RCC 7860 (cell line): ENCODE results near the gene ACER3.
"Not testable (repeated sequence)": the region's sequence is repeated elsewhere in the genome, so short reads cannot be mapped to it uniquely, and the experiment has no call there.

ENCODE experiments used
- DNase-seq: peaks from one replicate; pipeline ENCODE4 v3.0.0-alpha.2; 2015; ENCODE audit warnings: low spot score
- FAIRE-seq: peaks from 2 replicates; lab custom pipeline; 2012; peaks lifted over from hg19 to GRCh38; lab: Jason Lieb, UNC

ACER3 gene

DNA sequence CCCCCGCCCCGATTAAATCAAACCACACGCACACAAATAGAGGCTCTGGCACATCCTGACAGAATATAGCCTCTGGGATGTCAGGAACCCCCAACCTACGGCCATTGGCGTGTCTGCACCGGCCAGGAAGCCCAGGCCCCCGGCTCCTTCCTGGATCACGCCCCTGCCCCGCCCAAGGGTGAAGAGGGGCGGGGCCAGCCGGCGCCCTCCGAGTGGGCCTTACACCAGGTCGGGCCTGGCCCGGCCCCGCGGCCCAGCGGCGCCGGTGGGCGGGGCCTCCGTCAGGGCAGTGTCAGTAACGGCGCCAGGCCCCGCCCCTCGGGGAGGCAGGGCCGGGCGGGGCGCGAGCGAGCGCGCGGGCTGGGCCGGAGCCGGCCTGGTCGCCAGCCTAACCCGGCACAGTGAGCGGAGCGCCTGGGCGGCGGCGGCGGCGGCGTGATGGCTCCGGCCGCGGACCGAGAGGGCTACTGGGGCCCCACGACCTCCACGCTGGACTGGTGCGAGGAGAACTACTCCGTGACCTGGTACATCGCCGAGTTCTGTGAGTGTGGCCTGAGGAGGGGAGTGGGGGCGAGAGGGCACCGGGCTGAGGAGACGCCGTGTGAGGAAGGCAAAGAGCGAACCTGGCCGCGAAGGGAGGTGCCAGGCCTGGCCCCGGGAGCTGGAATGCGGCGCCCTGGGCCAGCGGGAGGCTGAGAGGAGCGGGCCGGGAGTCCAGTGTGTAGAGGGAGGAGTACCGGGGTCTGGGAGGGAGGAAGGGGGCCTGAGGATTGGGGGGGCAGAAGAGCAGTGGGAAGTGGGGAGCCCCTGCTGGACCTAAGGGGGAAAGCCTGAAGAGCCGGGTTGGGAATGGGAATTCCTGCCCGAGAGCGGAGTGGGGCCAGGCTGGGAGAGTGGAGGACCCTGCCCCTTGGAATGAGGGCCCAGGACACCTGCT lies at the start of gene ACER3:
TSS of gene ACER3 (plus strand) at position 380 of the 937 bp plus-strand sequence. CDS start at position 439, 59 bp downstream.
- FAIRE-seq: no peak

DNA sequence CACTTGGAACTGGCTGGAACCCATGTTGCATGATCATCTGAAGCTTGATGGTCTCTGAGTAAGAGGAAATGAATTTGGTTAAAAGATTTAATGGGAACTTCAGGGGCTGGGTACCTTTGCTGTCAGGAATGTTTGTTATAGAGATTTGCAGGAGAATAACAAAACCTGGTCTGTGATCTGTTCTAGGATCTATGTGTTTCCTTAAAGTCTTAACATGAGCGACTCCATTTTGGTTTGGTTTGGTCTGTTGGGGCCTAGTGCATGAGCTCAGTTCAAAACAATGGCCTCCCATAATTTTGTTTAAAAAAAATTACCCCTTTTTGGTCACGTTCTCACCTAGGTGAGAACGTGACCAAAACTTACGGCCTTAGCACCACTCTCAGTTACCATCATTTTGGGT lies 49.5 kb upstream of the ACER3 start:
- FAIRE-seq (no peak), DNase-seq (no peak)

More for the DNA sequence above, at the start of gene ACER3:
- peak; percentile 71 for DNase-seq

DNA sequence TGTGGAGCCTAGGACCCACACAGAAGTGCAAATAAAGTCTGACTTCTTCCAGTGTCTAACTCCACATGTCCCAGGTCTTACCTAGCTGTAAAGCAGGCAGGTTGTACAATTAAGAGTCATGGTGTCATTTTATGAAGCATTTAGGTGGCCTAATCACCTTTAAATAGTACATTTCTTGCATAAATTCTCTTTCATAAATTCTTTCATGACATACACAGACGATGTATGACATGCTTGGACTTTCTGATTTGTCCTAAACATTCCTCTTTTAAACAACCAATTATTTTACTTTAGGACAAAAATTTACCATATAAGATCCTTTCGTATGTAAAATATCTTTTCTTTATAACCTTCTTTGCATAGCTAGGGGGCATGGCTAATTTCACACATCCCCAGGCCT lies 46.3 kb upstream of the ACER3 start:
- DNase-seq (no peak), FAIRE-seq (no peak)

DNA sequence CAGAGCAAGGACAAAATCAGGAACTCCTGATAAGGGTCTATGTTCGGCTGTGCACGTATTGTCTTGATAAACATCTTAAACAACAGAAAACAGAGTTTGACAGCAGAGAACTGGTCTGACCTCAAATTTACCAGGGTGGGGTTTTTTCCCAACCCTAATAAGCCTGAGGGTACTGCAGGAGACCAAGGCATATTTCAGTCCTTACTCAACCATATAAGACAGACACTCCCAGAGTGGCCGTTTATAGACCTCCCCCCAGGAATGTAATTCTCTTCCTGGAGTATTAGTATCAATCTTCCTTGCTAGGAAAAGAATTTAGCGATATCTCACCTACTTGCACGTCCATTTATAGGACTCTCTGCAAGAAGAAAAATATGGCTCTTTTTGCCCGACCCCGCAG lies 45.0 kb upstream of the ACER3 start:
- FAIRE-seq, DNase-seq: not testable (repeated sequence)

DNA sequence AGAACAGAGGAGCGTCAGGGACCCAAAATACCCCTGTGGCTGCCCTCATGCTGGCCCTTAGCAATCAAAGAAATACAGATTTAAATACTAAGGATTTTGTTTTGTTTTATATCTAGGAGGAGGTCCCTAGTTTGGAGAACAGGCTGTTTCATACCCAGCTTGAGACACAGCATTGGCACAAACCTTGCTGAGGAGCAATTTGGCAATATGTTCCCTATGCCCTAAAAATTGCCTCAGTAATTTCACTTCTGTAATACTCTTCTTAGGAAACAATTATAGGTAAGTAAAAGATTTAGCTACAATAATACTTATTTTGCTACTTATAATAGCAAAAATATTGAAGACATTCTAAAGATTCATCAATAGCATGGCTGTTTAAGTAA lies 40.5 kb upstream of the ACER3 start:
- FAIRE-seq (no peak), DNase-seq (no peak)

DNA sequence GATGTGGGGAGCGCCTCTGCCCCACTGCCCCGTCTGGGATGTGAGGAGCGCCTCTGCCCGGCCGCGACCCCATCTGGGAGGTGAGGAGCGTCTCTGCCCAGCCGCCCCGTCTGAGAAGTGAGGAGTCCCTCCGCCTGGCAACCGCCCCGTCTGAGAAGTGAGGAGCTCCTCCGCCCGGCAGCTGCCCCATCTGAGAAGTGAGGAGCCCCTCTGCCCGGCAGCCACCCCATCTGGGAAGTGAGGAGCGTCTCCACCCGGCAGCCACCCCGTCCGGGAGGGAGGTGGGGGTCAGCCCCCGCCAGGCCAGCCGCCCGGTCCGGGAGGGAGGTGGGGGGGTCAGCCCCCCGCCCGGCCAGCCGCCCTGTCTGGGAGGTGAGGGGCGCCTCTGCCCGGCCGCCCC lies 39.3 kb upstream of the ACER3 start:
- FAIRE-seq, DNase-seq: not testable (repeated sequence)

DNA sequence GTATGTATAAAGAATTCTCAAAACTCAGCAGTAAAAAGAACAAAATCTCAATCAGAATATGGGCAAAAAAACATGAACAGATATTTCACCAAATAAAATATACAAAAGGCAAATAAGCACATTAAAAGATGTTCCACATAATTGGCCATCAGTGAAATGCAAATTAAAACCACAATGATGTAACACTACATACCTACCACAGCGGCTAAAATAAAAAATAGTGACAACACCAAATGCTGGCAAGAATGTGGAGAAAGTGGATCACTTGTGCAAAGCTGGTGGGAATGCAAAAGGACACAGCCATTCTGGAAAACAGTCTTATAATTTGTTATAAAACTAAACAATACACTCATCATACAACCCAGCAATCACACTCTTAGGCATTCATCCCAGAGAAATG lies 38.3 kb upstream of the ACER3 start:
- DNase-seq (no peak), FAIRE-seq (no peak)

DNA sequence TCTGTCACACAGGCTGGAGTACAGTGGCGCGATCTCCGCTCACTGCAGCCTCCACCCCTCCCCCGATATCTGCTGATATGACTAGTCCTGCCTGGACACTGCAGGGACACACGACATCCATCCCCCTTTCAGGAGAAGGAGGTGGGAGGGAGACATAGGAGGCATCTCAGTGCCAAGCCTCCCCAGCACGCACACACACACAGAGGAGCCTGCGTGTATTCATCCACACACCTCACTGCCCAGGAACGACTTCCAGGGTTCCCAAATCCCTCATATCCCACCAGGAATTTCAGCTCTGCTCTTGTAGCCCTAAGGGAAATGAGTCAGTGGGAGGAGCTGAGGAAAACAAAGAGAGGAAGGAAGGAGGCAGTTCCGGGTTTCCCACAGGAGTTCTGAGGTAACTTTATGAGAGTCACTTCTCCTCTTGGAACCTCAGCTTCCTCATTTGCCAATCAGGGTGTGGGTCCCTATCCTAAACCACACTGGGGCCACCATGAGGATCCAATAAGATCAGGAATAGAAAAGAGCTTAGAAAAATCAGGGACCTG lies 37.2 kb upstream of the ACER3 start:
- peak; percentile 70 for DNase-seq
- no peak for FAIRE-seq

DNA sequence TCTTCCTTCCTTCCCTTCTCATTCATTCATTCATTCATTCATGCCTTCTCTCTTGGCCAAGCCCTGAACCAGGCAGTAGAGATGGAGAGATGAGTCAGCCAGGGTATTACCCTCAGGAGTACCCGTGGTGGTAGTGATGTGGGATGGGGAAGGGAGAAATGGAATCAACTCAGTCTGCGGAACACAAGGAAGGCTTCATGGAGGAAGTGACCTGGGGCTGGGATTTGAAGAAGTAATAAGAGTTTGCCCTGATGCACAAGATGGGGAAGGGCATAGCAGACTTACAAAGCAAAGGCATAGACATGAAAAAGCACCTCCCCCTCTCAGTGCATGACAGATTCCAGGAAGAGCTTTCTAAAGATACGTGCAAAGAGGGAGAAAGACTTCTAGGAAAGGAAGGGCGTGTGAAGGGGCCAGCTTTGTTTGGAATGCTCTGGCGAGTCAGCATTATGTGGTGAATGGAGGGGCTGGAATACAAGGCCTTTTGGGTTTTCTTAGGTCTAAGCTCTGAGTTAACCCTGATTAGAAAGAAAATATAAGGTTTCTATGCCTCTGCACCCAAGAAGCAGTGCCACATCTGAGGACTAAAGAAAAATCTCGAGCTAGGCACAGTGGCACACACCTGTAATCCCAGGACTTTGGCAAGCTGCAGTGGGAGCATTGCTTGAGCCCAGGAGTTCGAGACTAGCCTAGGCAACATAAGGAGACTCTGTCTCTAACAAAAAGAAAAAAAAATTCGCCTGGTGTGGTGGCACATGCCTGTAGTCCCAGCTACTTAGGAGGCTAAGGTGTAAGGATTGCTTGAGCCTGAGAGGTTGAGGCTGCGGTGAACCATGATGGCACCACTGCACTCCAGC lies 36.4 kb upstream of the ACER3 start:
- no peak for FAIRE-seq

DNA sequence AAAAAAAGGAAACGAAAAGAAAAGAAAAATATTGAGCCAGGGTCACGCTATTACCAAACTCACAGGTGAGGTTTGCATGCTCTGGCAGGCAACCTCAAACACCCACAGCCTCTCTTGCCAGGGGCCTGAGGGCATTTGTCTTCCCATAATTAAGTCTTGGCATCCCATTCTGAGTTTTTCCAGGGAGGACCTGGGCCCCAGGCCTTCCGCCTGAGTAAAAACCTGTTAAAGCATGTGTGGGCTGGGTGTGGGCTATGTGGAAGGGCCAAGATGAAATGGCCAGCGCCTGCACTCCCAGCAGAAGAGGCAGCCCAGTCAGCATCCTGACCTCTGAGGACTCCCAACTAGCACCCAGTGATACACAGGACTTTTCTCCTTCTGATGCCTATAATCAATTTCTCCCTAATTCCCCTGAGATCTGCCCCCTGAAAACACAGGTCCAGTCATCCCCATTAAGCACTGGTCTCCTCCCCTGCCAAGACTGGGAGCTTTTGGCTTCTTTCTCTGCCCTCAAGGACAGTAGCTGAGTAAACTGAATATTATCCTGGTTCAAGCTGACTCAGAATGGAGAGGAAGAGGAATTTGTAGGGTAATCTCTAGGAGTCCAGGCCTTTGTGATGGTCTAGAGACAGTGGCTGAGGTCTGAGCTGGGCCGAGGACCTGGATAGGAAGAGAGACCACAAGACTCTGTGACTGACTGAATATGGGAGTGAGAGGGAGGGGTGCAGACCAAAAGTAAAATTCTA lies 35.6 kb upstream of the ACER3 start:
- no peak for DNase-seq
- no peak for FAIRE-seq

More for the DNA sequence above, 36.4 kb upstream of the ACER3 start:
- DNase-seq: peak; percentile 9

DNA sequence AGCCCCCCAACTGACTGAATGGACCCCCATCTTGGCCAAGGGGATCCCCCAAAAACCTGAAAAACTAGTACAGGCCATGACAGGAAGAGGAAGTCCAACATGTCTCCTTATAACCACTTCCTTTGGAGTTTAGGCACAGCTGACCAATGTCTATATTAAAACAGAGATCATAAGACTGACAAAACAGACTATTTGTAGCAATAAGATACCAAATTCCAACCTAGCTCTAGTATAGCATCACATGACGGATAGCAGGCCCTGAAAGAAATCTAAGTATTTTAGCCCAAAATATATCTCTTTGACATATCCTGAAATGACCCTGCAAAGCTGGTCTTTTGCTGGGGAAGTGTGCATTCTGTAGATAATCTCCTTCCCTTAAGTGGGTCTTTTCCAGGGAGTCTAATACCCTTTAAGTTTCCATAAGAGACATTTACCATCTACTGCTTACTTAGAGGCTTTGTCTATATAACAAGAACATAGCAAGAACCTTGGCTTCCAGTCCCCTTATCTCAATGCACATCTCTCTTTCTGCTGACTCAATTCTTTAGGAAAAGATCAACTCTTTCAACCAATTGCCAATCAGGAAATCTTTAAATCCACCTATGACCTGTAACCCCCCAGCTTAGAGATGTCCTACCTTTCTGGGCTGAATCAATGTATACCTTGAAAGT lies 34.9 kb upstream of the ACER3 start:
- DNase-seq: no peak
- FAIRE-seq: no peak

DNA sequence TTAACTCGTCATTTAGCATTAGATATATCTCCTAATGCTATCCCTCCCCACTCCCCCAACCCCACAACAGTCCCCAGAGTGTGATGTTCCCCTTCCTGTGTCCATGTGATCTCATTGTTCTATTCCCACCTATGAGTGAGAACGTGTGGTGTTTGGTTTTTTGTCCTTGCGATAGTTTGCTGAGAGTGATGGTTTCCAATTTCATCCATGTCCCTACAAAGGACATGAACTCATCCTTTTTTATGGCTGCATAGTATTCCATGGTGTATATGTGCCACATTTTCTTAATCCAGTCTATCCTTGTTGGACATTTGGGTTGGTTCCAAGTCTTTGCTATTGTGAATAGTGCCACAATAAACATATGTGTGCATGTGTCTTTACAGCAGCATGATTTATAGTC lies 34.2 kb upstream of the ACER3 start:
- DNase-seq, FAIRE-seq: not testable (repeated sequence)

DNA sequence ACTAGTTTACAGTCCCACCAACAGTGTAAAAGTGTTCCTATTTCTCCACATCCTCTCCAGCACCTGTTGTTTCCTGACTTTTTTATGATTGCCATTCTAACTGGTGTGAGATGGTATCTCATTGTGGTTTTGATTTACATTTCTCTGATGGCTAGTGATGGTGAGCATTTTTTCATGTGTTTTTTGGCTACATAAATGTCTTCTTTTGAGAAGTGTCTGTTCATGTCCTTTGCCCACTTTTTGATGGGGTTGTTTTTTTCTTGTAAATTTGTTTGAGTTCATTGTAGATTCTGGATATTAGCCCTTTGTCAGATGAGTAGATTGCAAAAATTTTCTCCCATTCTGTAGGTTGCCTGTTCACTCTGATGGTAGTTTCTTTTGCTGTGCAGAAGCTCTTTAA lies 33.7 kb upstream of the ACER3 start:
- not testable (repeated sequence) for DNase-seq, FAIRE-seq

DNA sequence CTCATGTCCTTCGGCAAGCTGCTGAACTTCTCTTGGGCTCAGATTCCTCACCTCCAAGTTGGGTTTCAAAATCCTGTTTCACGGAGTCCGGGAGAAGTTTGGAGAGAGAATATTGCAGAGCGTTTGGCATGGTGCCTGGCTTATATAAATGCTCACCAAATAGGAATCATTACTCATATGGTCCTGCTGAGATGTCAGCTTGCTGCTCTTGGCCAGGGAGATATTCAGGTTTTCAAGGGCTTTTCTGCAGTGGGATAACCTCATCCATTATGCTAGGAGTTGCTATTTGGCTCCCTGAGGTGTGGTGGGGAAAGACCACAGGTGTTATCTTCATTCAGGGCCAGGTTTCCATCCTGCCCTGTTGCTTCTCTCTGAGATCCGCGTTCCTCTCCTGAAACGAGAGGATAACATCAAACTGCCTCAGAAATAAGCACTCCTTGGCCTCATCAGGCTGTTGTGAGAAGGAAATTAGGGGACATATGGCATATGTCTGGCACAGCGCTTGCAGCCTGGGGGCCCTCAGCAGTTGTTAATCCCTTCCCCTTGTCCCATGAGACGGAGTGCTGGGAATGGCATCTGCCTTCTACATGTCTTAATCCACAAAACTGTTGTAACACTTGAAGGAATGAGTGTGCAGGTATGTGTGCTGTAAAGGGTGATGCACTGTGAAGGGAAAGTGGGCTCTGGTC lies 29.9 kb upstream of the ACER3 start:
- FAIRE-seq (no peak), DNase-seq (no peak)

DNA sequence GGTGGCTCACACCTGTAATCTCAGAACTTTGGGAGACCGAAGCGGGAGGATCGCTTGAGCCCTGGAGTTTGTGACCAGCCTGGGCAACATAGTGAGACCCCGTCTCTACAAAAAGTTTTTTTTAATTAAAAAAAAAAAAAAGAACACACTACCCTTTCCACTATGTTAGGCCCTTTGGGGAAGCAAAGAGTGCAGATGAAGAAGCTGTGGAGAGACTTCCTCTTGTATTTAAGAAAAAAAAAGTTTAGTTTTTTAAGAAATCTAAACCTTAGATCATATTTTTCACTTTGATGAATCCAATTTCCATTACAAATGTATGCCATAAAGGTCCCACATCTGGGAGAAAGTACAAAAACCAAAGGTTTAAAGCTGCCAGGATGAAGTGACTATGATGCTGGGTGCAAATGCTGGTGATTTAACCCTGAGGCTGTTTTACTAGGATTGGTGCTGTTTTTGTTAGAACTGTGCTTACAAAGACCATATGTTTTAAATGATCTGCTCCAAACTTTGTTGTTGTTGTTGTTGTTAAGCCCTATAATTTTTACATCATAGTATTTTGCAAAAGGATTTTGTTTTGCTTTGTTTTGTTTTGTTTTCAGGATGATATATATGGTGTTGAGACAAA lies 28.9 kb upstream of the ACER3 start:
- no peak for FAIRE-seq
- DNase-seq: no peak

DNA sequence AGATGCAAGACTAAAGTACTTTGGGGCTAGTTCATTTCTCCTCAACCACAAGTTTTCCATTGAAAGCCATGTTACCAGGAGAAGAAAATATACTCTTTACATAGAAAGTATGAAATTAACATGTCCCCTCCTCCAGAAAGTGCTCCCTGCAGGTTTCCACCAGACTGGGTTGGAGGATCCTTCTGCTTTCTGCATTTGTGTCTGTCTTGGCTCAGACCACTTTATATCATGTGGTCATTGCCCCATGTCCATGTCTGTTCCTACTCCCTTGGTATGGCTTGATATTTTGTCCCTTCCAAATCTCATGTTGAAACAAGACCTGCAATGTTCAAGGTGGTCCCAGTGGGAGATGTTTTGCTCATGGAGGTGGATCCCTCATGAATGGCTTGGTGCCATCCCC lies 28.4 kb upstream of the ACER3 start:
- FAIRE-seq (no peak), DNase-seq (no peak)

DNA sequence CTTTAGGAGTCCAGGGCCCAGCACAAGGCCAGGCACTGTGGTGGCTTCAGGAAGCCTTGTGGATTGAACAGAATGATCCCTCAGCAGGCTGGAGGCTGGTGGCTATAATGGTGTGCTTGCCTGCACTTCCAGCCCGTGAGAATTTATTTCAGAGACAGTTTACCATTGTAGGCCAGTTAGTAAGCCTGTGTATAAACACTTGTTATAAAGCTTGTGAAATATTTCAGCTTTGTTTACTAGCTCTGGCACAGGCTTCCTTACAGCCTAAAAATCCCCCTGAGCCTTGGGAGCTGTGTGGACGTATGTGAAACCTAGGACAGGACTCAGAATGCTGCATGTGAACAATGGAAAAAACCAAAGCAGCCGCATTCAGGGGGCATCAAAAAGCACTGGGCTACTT lies 26.6 kb upstream of the ACER3 start:
- no peak for DNase-seq

DNA sequence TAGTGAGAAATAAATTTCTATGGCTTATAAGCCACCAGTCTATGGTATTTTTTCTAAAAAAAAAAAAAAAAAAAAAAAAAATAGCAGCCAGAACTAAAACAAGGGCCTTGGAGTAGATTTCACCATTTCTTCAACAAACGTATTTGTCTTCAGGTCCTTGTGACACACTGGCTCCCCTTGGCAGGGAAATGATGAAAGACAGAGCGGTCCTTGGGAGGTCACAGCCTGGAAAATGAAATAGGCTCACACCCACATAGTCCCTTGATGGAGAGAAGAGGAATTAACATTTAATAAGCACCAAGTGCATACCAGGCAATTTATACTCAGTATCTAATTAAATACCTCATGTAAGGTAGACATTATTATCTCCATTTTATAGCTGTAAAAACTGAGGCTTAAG lies 25.7 kb upstream of the ACER3 start:
- no peak for FAIRE-seq
- DNase-seq: no peak

More for the DNA sequence above, 26.6 kb upstream of the ACER3 start:
- FAIRE-seq: no peak
